GM12801 (cell line): ENCODE measurements around the gene SLC41A1.

Source experiments
- TF ChIP-seq, protein P1 (sequence below): IDR thresholded peaks from one replicate; pipeline ENCODE4 v1.5.1; 2011; ENCODE audit warnings: control low read depth; ENCODE audit not compliant: insufficient read length; ENCODE audit errors: extremely low read depth

SLC41A1 gene

GRCh38 chr1:205826995-205827394 is 14.0 kb upstream of the SLC41A1 start:
- TF ChIP-seq, protein P1, sequence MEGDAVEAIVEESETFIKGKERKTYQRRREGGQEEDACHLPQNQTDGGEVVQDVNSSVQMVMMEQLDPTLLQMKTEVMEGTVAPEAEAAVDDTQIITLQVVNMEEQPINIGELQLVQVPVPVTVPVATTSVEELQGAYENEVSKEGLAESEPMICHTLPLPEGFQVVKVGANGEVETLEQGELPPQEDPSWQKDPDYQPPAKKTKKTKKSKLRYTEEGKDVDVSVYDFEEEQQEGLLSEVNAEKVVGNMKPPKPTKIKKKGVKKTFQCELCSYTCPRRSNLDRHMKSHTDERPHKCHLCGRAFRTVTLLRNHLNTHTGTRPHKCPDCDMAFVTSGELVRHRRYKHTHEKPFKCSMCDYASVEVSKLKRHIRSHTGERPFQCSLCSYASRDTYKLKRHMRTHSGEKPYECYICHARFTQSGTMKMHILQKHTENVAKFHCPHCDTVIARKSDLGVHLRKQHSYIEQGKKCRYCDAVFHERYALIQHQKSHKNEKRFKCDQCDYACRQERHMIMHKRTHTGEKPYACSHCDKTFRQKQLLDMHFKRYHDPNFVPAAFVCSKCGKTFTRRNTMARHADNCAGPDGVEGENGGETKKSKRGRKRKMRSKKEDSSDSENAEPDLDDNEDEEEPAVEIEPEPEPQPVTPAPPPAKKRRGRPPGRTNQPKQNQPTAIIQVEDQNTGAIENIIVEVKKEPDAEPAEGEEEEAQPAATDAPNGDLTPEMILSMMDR: no peak

DNA sequence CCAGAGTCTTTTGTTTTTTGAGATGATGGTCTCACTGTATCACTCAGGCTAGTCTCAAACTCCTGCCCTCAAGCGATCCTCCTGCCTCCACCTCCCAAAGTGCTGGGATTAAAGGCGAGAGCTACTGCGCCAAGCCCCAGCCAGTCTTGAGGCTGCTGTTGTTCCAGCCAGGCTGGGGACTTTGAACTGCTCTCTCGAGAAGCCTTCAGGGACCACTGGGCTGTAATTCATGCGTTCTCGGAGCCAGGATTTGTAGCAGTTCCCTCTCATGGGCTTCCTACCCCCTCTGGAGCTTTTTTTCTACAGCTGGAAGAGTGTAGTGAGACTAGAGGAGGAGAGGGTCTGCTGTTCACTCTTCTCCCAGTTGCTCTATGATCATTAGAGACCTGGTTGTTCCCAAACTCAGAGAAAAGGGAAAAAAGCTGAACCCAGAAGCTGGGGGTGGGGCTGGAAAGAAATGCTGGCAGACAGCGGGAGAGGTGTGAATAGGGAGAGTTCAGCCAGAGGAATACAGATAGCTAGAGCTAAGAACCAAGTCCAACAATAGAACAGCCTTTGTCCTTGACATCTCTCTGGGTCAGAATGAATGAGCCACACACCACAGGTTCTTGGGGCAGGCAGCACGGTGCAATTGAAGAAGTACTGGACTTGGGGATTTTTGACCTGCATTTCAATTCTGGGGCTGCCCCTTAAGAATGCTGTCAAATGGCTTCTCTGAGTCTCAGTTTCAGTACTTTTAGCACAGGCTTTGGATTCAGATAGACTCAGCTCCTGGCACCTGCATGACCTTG is 13.2 kb upstream of the SLC41A1 start:
- TF ChIP-seq, protein P1: no peak

DNA sequence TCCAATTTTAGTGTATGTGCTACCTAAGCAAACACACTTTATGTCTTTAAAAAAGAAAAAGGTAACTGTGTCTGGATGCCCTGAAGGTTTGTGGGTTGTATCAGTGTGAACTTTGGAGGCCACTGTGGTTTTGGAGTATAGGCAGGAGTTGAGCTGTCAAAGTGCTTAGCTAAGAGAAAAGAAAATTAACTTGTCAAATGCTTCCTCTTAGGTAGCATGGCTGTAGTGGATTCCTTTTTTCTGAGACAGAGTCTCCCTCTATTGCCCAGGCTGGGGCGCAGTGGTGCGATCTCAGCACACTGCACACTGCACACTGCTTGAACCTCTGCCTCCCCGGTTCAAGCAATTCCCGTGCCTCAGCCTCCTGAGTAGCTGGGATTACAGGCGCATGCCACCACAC is 11.2 kb upstream of the SLC41A1 start:
- TF ChIP-seq, protein P1: no peak

- TF ChIP-seq, protein P1: no peak
Measured at GRCh38 chr1:205822397-205822796, 9.4 kb upstream of the SLC41A1 start.

GRCh38 chr1:205817988-205818387 is 5.0 kb upstream of the SLC41A1 start:
- TF ChIP-seq, protein P1: no peak

GRCh38 chr1:205817364-205817763 is 4.4 kb upstream of the SLC41A1 start:
- TF ChIP-seq, protein P1: no peak

GRCh38 chr1:205813755-205814058 is 709 bp upstream of the SLC41A1 start:
- TF ChIP-seq, protein P1: no peak
